Measurements from ENCODE around the gene CD160. TPM values are rescaled to one million over a fixed set of nuclear protein-coding genes. Genes with fewer than 3 reads are reported as not detected.
"Not testable (repeated sequence)": the region's sequence is repeated elsewhere in the genome, so short reads cannot be mapped to it uniquely, and the experiment has no call there.

Gene CD160
- total RNA-seq, 1 experiment from 2014 or later, result not detected

- BruUV-seq (replicated peaks), result no TSS peak
- Histone ChIP-seq H3K36me3 (ENCODE audit: insufficient read depth, low read length, poor library complexity, severe bottlenecking) (no peaks in the 10 kb centered on the region), H3K9me3 (ENCODE audit: low read depth, low read length, poor library complexity, severe bottlenecking) (no peaks in the 10 kb centered on the region), H3K4me1 (ENCODE audit: insufficient read depth, low read length, poor library complexity, severe bottlenecking) (peaks cover 4% of the 10 kb centered on the region), H3K4me3 (ENCODE audit: low read depth, low read length, poor library complexity, severe bottlenecking) (no peak overlapping the region), H3K27ac (ENCODE audit: low read depth, low read length, poor library complexity, severe bottlenecking) (no peak overlapping the region), H3K27me3 (replicated peaks; ENCODE audit: insufficient read depth, low read depth, low read length, poor library complexity) (no peaks in the 10 kb centered on the region)
- intact Hi-C loops (cut with micrococcal nuclease; ENCODE audit: unreplicated experiment), result no loop called here
- DNase-seq (ENCODE audit: low spot score), result no peak
- ChIA-PET POLR2A (ENCODE audit: low non-redundant PET) (no interaction called here), CTCF (no interaction called here)
- TF ChIP-seq EZH2 (IDR thresholded peaks at IDR 0.05; ENCODE audit: borderline replicate concordance, low read depth, low read length, poor library complexity, severe bottlenecking), result no peak
- TF ChIP-seq CTCF (conservative IDR thresholded peaks at IDR 0.05; ENCODE audit: low read depth, low read length), result no peak
Observed at GRCh38 chr1:145717833-145718232, 1.5 kb upstream of the CD160 start.

DNA sequence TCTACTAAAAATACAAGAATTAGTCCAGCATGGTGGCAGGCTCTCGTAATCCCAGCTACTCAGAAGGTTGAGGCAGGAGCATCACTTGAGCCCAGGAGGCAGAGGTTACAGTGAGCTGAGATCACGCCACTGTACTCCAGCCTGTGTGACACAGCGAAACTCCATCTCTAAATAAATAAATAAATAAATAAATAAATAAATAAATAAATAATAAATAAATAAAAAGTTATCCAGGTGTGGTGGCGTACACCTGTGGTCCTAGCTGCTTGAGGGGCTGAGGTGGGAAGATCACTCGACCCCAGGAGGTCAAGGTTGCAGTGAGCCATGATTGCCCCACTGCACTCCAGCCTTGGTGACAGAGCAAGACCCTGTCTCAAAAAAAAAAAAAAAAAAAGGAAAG is 834 bp upstream of the CD160 start:
- intact Hi-C loops (cut with micrococcal nuclease; ENCODE audit: unreplicated experiment); H3K27ac ChIP-seq (ENCODE audit: low read depth, low read length, poor library complexity, severe bottlenecking); H3K4me3 ChIP-seq (ENCODE audit: low read depth, low read length, poor library complexity, severe bottlenecking); DNase-seq (ENCODE audit: low spot score); H3K36me3 ChIP-seq (ENCODE audit: insufficient read depth, low read length, poor library complexity, severe bottlenecking); POLR2A ChIA-PET (ENCODE audit: low non-redundant PET); H3K9me3 ChIP-seq (ENCODE audit: low read depth, low read length, poor library complexity, severe bottlenecking); H3K4me1 ChIP-seq (ENCODE audit: insufficient read depth, low read length, poor library complexity, severe bottlenecking); BruUV-seq (replicated peaks); H3K27me3 ChIP-seq (replicated peaks; ENCODE audit: insufficient read depth, low read depth, low read length, poor library complexity); CTCF ChIA-PET: not testable (repeated sequence)

DNA sequence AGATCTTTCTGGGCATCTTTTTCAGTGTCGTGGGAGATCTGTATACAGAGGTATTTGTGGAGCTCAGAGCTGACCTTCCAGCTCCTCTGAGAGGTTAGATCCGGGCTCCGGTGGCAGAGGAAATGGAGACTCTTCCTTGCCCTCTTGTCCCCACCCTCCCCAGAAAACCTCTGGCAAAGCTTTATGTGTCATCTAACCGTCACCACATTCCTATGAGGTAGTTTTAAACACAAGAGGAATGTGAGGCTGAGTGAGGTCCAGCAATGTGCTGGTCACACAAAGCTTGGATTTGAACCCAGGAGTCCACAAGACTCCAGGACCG is 1.2 kb downstream of the CD160 start:
- ChIA-PET POLR2A (ENCODE audit: low non-redundant PET) (no interaction called here), CTCF (no interaction called here)
- DNase-seq (ENCODE audit: low spot score), result no peak
- intact Hi-C loops (cut with micrococcal nuclease; ENCODE audit: unreplicated experiment), result no loop called here
- BruUV-seq (replicated peaks), result no TSS peak
- Histone ChIP-seq H3K4me1 (ENCODE audit: insufficient read depth, low read length, poor library complexity, severe bottlenecking) (peaks cover 4% of the 10 kb centered on the region), H3K27ac (ENCODE audit: low read depth, low read length, poor library complexity, severe bottlenecking) (no peak overlapping the region), H3K9me3 (ENCODE audit: low read depth, low read length, poor library complexity, severe bottlenecking) (no peaks in the 10 kb centered on the region), H3K27me3 (replicated peaks; ENCODE audit: insufficient read depth, low read depth, low read length, poor library complexity) (no peaks in the 10 kb centered on the region), H3K36me3 (ENCODE audit: insufficient read depth, low read length, poor library complexity, severe bottlenecking) (no peaks in the 10 kb centered on the region), H3K4me3 (ENCODE audit: low read depth, low read length, poor library complexity, severe bottlenecking) (no peak overlapping the region)
- no peak for TF ChIP-seq EZH2 (IDR thresholded peaks at IDR 0.05; ENCODE audit: borderline replicate concordance, low read depth, low read length, poor library complexity, severe bottlenecking)
- no peak for TF ChIP-seq CTCF (conservative IDR thresholded peaks at IDR 0.05; ENCODE audit: low read depth, low read length)

GRCh38 chr1:145720878-145721671 is 1.8 kb downstream of the CD160 start:
- peak; percentile 58 for DNase-seq (ENCODE audit: low spot score)
- peaks cover 4% of the 10 kb centered on the region for H3K4me1 ChIP-seq (ENCODE audit: insufficient read depth, low read length, poor library complexity, severe bottlenecking)
- POLR2A ChIA-PET (ENCODE audit: low non-redundant PET), result no interaction called here
- H3K9me3 ChIP-seq (ENCODE audit: low read depth, low read length, poor library complexity, severe bottlenecking), result no peaks in the 10 kb centered on the region
- no peaks in the 10 kb centered on the region for H3K27me3 ChIP-seq (replicated peaks; ENCODE audit: insufficient read depth, low read depth, low read length, poor library complexity)
- intact Hi-C loops (cut with micrococcal nuclease; ENCODE audit: unreplicated experiment), result no loop called here
- H3K27ac ChIP-seq (ENCODE audit: low read depth, low read length, poor library complexity, severe bottlenecking), result no peak overlapping the region
- peak overlapping the region; percentile 32 for H3K4me3 ChIP-seq (ENCODE audit: low read depth, low read length, poor library complexity, severe bottlenecking)
- CTCF ChIA-PET, result interaction anchor here (1.2 kb wide), 1 partner anchor 103 kb away, joined by 5 read pairs; the partner anchor contains the start of genes POLR3C and RNF115
- no TSS peak for BruUV-seq (replicated peaks)
- TF ChIP-seq EZH2 (IDR thresholded peaks at IDR 0.05; ENCODE audit: borderline replicate concordance, low read depth, low read length, poor library complexity, severe bottlenecking) (no peak), CTCF (conservative IDR thresholded peaks at IDR 0.05; ENCODE audit: low read depth, low read length) (peak; percentile 96)
- no peaks in the 10 kb centered on the region for H3K36me3 ChIP-seq (ENCODE audit: insufficient read depth, low read length, poor library complexity, severe bottlenecking)

DNA sequence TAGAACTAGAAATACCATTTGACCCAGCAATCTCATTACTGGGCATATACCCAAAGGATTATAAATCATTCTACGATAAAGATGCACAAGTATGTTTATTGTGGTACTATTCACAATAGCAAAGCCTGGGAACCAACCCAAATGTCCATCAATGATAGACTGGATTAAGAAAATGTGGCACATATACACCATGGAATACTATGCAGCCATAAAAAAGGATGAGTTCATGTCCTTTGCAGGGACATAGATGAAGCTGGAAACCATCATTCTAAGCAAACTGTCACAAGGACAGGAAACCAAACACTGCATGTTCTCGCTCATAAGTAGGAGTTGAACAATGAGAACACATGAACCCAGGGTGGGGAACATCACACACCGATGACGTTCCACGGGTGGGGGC is 6.9 kb downstream of the CD160 start:
- intact Hi-C loops (cut with micrococcal nuclease; ENCODE audit: unreplicated experiment); H3K27me3 ChIP-seq (replicated peaks; ENCODE audit: insufficient read depth, low read depth, low read length, poor library complexity); H3K4me1 ChIP-seq (ENCODE audit: insufficient read depth, low read length, poor library complexity, severe bottlenecking); H3K4me3 ChIP-seq (ENCODE audit: low read depth, low read length, poor library complexity, severe bottlenecking); H3K27ac ChIP-seq (ENCODE audit: low read depth, low read length, poor library complexity, severe bottlenecking); CTCF ChIA-PET; DNase-seq (ENCODE audit: low spot score); POLR2A ChIA-PET (ENCODE audit: low non-redundant PET); BruUV-seq (replicated peaks); H3K36me3 ChIP-seq (ENCODE audit: insufficient read depth, low read length, poor library complexity, severe bottlenecking); H3K9me3 ChIP-seq (ENCODE audit: low read depth, low read length, poor library complexity, severe bottlenecking): not testable (repeated sequence)

All from A673 (cell line).